ENCODE data around the gene TBC1D2B.
A peak's percentile ranks its signal among the peaks of the same experiment; 100 is the strongest.

TBC1D2B gene

GRCh38 chr15:78052001-78052401 lies 25.5 kb downstream of the TBC1D2B start:
- no peak for DNase-seq

- no peak for DNase-seq
These were observed 25.9 kb downstream of the TBC1D2B start for GRCh38 chr15:78051596-78051995.

GRCh38 chr15:78050826-78051225 lies 26.7 kb downstream of the TBC1D2B start:
- DNase-seq, result no peak

DNA sequence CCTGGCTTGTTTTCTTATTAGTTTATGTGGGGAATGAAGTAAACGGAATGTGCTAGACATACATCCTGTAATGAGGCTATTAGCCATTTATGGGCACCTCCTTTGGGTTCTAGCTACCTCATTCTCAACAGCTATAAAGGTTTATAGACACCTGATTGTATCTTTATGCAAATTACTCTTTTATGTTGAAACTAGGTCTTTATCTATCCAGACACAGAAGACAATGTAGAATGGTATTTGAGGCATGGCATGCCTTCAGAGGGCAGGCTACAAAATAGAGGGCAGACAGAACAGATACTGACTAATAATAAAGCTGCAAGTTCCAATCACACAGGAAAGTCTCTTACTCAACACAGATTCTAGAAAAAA lies 27.1 kb downstream of the TBC1D2B start:
- DNase-seq, result no peak

DNA sequence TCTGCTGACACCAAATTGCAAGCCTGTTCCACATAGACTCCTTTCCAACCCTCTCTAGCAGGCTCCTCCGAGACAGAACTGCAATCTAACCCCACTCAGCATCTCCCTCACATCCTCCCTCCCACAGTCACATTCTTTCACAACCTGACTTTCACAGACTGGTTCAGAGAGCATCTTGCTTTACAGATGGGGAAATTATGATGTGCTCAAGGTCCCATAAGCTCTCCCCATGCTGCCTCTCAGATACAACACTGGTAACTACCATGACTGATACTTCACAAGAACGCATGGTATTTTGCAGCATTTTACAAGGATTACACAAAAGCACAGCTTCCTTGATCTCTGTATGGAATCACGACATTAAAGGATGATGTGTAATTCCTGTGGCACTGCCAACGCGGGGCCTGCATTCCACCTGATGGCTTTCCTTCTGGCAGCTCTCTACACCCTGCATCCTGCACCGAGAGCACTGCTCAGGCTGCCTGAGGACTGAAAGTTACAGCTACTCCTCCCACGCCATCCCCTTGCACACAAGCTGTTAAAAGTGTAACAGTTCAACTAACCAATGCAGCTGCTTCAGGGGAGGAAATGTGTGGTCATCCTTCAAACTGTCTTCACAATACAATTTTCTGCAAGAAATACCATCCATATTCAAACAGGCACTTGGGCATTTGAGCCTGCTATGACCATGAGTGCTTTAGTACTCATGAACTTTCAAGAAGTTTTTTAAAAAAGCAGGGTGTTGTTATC lies 27.6 kb downstream of the TBC1D2B start:
- peak; percentile 64 for DNase-seq

- no peak for DNase-seq
These were observed 28.9 kb downstream of the TBC1D2B start for GRCh38 chr15:78048628-78048920.

DNA sequence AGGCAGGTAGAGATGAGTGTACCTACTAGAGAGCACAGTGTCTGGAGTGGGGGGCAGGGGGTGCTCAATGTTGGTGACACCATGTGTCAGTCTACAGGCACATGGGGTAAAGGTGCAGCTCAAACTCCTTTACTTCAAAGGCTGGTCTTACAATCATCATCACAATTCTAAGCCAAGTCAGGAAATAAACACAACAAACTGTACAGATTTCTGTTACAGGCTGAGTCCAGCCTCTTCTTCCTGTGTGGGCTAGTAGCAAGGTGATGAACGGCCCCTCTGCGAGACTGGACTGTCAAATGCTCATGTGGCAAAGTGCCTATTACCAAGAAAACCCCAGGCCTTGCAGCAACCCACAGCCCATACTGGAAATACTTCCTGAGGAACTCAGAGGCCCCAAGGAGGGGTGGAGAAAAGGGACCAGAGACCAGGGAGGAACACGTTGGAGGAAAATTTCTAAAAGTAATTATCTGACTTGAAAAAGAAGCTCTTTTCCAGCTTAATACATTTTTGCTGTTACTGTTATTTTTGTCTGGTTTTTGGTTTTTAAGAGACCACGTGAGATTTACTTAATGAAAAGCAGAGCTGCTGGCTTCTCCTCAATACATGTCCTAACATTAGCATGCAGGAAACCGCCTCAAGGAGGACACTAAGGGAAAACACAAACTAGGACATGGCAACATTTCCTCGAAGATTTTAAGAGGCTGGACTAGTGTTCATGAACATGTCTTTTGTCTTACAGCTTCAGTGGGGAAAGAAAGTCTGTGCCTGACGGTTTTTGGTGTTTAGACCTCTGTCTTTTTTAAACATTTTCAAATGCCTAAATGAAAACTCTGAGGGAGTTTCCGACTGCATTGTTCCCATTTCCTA lies 29.5 kb downstream of the TBC1D2B start:
- no peak for DNase-seq

- DNase-seq, result no peak
These were observed 30.6 kb downstream of the TBC1D2B start for GRCh38 chr15:78046796-78047341.

GRCh38 chr15:78045189-78045588 lies 32.3 kb downstream of the TBC1D2B start:
- DNase-seq, result no peak

GRCh38 chr15:78044407-78045155 lies 32.9 kb downstream of the TBC1D2B start:
- no peak for DNase-seq

- no peak for DNase-seq
These were observed 35.6 kb downstream of the TBC1D2B start for GRCh38 chr15:78041946-78042345.

DNA sequence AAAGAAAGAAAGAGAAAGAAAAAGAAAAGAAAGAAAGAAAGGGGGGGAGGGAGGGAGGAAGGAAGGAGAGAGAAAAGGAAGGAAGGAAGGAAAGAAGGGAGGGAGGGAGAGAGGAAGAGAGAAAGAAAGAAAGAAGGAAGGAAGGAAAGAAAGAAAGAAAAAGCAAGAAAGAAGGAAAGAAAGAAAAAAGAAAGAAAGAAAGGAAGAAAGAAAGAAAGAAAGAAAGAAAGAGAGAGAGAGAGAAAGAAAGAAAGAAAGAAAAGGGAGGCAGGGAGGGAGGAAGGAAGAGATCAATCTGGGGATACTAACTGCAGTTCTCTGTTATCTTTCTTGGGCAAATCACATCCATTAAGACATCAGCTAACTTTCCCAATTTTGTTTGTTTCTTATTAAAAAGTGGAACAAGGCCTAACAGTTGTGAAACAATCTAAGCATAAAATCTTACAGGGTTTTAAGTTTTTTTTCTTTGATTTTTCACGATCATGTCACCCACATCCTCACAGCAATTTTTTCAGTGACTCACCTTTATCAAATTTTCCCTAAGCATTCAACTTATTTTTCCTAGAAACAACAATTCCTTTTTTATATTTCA lies 36.8 kb downstream of the TBC1D2B start:
- DNase-seq, result no peak

DNA sequence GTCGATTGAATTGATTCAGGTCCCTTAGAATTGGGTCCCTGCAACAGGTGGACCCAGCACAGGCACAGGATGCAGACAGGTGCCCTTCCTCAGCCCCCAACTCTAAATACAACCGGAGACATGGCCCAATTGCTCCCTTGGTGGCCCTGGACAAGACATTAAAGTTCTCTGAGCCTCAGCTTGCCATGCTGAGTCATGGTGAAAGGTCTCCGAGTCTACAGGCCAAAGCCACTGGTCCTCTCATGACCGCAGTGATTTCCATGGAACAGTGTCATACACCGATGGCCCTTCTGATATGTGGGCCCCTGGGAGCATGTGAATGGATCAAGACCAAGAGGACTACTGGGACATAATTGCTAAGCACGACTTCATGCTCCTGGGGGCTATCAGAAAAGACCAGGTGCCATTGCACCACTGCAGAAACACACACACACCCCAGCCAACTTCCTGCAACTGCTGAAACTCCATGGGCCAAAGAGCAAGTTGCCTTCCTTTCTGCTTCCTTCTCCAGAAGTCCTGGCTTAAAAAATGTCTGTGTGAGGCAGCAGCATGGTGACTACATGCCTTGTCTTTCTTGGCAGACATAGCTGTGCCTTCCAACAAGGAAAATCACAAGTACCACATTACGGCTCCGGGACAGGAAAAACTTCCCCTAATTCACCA lies 38.8 kb downstream of the TBC1D2B start:
- no peak for DNase-seq

DNA sequence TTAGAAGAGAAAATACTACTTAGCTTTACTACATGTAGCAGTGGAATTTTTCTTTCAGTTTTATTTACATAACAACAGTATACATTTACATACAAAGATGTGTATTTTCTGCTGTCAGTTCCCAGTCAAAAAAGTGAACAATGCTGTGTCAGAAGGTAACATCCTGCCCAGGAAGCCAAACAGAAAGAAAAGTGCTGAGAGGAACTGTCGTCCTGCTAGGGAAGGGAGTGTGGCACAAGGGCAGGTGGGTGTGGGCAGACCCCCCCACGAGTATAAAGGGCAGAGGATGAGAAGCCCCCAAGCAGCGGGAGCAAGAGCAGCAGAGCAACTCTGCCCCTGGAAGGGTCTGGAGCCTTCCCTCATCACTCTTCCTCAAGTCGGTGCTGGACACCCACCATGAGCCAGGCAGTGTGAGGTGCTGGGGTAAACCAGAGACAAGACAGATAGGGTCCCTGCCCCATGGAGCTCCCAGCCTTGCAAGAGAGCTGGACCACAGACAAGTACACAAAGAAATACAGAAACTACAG lies 39.7 kb downstream of the TBC1D2B start:
- no peak for DNase-seq

DNA sequence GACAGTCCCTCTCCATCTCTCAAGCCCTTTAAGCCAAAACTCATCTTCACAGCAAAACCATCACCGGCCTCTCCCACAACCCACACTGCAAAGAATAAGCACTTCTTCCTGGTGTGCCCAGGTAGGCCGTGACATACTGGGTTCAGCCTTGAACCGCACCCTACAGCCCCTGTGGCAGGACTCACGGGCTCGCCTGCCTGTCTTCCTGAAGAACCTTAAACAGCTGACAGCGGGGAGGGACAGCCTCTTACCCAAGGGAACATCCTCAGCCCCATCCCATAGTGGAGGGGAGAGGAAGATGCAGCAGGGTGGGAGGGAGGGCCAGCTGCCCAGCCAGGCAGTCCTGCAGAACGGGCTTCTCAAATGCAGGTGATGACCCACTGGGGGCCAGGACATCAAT lies 40.2 kb downstream of the TBC1D2B start:
- no peak for DNase-seq

DNA sequence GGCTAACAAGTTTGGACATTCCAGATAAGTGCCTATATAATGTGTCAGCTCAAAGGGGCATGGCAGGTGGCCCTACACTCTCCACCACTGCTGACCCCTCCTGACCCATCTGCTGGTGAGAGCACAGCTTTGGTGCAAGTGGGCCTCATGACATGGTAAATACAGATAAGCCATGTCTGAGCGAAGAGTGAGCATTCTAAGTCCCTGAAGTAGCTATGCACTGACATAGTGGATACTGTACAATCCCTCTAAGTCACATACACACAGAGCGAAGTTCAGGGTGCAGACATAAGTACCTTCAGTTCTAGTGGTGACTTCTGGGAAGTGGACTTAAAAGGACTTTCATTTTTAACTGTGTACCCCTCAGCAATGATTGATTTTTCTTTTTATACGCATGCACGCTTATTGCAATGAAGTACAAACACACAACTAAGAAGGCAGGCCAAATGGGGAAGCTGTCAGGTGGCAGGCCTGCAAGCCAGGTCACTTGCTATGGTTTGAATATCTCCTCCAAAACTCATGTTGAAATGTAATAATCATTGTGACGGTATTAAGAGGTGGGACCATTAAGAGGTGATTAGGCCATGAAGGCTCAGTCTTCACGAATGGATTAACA lies 41.5 kb downstream of the TBC1D2B start:
- no peak for DNase-seq

- no peak for DNase-seq
These were observed 42.2 kb downstream of the TBC1D2B start for GRCh38 chr15:78035321-78035751.

DNA sequence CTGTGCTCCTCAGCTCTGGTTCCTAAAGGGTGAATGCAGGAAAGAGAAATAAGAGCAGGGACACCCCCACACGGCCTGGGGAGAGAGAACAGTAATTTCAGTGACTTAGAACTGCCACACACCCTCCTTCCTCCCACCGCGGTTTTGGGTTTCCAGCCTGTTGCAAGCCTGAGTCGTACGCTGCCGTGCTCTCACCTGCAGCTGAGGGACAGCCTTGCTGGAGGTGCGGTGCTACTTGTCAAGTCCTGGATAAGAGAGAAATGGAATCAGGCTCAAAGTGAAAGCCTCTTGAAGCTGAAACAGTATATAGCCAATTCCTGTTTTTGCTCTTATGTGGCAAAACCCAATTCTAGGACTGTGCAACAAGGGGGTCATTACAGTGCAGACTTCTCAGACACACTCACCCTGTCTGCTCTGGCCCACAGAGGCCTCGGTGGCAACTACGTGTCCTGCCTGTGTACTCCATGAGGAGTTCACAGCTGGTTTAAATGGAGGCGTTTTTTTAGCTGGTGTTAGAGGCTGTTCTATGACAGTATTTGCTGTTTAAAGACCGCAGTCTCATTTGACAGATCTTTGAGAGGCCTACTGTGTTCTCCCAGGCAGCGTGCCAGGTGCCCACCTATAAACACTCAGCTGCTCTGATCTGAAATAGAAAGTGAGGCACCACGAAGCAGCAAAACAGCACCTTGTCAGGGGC lies 42.9 kb downstream of the TBC1D2B start:
- DNase-seq, result peak; percentile 80

DNA sequence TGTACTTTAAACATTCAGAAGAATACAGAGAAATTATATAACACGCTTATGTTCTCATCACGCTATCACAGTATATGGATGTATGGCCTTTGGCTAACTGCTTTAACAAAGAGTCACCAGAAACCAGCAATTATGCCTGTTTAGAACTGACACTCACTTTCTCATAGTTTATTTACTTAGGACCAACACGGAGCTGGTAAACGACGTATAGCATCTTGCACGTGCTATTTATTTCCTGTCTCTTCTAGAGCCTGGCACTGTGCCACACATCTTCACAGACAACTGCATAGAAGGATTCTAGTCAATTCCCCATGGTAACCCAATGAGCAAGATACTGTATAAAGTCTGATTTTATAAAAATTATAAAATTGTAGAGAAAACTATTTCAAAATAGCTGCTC lies 43.6 kb downstream of the TBC1D2B start:
- no peak for DNase-seq

DNA sequence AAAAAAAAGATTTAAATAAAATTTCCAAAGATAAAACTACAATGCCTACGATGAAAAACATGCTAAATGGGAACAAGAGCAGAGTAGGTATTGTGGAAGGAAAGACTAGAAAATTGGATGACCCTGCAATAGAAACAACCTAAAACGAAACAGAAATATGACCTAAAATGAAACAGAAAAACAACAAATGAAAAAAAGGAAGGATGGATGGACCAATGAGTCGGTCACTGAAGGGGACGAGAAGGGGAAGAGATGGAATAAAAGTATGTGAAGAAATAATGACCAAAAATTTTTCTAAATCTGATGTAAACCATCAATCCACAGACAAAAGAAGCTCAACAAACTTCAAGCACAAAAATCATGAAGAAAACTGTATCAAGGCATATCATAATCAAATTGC lies 44.8 kb downstream of the TBC1D2B start:
- no peak for DNase-seq

- DNase-seq, result no peak
These were observed 52.6 kb downstream of the TBC1D2B start for GRCh38 chr15:78024883-78025282.

Measured in activated naive CD4-positive, alpha-beta T cell treated with anti-CD3 and anti-CD28 coated beads, Interleukin-2, amount 50 U/mL, for 16 hours (primary cell).